ENCODE data around the gene PTK6.

The PTK6 gene

GRCh38 chr20:63532449-63532971 is 4.7 kb downstream of the PTK6 start:
- DNase-seq (ENCODE audit: low read depth in 3 of 3, low spot score in 1 of 3): no peak

DNA sequence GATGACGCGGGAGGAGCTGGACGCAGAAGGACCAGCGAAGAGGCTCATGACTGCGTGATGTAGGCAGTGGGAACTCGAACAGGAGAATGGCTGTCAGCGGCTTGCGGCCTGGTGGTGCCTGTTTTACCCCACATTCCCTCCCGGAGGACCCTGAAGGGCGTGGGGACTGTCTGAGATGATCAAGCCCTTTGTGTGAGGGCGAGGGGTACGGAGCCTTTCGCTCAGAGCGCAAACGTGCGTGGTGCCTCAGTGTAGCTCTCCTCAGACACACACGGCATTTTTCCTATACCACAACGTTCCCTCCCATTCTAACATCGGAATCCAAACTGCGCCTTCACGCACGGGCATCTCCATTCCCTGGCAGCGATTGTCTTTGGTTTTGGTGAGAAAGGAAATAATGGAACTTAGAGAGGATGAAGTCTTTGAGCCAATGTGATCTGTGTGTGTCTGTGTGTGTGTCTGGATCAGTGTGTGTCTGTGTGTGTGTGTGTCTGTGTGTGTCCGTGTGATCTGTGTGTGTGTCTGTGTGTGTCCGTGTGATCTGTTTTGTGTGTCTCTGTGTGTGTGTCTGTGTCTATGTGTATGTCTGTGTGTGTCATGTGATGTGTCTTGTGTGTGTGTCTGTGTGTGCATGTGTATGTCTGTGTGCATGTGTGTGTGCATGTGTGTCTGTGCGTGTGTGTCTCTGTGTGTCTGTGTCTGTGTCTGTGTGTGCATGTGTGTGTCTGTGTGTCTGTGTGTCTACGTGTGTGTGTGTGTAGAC is 5.3 kb downstream of the PTK6 start:
- no peak for DNase-seq (ENCODE audit: low read depth in 3 of 3, low spot score in 1 of 3)

- no peak for DNase-seq (ENCODE audit: low read depth in 3 of 3, low spot score in 1 of 3)
Measured at GRCh38 chr20:63530788-63531160, 6.4 kb downstream of the PTK6 start.

DNA sequence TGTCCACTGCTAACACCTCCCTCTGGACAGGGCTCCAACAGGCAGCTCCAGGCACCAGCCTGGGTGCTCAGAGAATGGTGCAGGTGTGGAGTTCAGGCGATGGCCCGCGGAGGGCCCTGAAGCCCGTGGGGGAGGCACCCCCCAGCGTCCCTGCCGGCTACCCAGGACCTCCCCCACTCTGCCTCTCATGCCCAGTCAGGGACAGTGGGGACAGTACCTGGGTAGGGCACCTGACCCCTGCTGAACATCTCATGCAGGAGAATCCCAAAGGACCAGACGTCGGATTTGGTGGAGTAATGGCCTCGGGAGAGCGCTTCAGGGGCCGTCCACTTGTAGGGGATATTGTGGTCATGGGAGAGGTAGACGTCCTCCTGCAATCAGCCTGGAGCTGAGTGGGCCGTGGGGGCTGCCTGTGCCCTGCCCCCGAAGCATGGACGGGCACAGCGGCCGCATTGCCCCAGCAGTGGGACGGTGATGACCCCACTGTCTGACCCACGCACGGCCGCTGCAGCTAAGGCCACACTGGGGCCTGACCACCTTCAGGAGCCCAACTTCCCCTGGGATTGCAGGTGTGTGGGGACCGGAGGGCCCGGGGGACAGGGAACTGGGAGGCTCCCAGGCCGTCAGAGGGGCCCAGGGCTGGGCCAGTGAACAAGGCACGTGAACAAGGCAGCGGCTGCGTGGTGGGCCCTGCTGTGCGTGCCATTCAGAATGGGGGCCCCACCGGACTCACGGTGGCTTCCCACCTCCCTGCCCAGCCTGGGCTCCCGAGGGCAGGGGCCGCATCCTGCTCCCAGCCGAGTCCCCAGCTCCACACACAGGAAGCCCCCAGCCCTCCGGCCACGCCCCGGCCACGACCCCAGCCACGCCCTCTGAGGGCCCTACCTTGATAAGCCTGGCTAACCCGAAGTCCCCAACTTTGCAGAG is 7.1 kb downstream of the PTK6 start:
- DNase-seq (ENCODE audit: low read depth in 3 of 3, low spot score in 1 of 3): no peak

DNA sequence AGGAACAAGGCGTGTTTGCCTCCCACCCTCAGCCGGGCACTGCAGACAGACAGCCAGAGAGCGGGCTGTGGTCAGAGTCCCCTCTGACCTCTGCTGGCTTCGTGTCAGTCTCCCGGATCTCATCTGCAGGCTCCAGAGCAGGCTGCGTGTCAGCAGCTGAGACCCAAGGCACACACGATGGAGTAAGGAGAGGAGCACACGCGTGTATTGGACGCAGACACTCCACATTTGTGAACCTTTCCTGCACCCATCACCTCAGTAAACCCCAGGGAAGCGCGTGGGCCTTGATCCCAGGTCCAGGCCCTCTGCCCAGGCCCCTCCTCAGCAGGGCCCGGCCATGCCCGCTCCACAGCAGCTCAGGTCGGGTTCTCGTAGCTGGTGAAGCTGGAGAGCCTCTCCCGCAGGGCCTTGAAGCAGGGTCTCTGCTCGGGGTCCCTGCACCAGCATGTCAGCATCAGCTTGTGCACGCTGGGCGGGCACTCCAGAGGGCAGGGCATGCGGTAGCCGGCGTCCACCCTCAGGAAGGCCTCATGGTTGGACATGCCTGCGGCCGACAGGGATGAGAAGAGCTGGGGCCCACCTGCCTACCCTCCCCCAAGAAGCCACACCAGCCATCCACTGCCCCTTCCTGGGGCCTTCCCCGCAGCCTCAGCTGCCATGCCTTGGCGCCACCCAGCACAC is 7.9 kb downstream of the PTK6 start:
- no peak for DNase-seq (ENCODE audit: low read depth in 3 of 3, low spot score in 1 of 3)

DNA sequence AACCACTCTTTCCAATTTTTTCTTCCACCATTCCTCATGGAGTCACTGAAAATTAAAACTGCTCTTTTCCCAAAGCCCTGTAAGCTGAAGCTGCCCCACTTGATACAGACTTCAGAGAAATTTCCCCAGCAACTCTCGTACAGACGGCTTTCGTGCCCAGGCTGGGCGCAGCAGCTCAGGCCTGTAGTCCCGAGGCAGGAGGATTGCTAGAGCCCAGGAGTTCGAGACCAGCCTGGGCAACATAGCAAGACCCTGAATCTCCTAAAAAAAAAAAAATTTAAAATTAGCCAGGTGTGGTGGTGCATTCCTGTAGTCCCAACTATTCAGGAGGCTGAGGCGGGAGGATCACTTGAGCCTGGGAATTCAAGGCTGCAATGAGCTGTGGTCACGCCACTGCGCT is 10.0 kb downstream of the PTK6 start:
- DNase-seq (ENCODE audit: low read depth in 3 of 3, low spot score in 1 of 3): no peak

GRCh38 chr20:63525971-63526370 is 11.2 kb downstream of the PTK6 start:
- DNase-seq (ENCODE audit: low read depth in 3 of 3, low spot score in 1 of 3): no peak

GRCh38 chr20:63525185-63525584 is 12.0 kb downstream of the PTK6 start:
- DNase-seq (ENCODE audit: low read depth in 3 of 3, low spot score in 1 of 3): no peak

DNA sequence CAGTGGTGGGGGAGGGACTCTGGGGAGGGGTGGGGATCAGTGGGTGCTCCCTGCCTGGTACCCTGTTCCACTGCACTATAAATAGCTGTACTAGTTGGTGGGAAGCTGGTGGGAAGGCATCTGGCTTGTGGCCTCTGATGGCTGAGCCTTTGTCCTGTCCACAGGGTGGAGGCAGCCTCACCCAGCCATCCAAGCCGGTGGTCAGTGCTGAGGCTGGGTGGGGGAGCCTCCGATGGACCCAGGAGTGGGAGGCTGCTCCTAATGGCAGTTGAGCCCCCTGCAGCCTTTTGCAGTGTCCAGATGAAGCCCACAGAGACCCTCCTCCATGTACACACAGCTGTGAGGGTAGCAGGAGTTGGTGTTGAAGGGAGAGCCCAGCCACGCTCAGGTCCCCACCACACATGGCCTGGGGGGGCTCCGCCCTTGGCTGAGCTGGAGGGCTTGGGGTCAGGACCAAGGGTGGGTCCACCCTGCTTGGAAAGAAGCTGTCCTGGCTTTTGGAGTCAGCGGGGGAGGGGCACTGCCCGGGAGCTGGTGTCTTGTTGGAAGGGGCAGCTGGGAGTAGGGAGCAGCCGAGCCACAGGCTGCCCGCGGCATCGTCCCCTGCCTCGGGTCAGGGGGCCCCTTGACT is 14.1 kb downstream of the PTK6 start:
- DNase-seq (ENCODE audit: low read depth in 3 of 3, low spot score in 1 of 3): no peak

- DNase-seq (ENCODE audit: low read depth in 3 of 3, low spot score in 1 of 3): no peak
Measured at GRCh38 chr20:63522091-63522868, 14.9 kb downstream of the PTK6 start.

DNA sequence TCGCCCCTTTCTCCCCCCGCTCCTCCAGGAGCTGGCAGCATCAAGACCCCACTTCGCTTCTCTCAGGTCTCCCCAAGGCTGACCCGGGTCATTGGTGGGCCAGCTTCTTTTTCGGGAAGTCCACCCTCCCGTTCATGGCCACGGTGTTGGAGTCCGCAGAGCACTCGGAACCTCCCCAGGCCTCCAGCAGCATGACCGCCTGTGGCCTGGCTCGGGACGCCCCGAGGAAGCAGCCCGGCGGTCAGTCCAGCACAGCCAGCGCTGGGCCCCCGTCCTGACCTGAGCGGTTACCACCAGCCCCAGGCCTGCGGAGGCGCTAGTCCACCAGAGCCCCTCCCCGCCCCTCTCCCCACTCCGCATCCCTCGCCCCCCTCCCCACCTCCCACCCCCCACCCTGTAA is 15.6 kb downstream of the PTK6 start:
- DNase-seq (ENCODE audit: low read depth in 3 of 3, low spot score in 1 of 3): no peak

- DNase-seq (ENCODE audit: low read depth in 3 of 3, low spot score in 1 of 3): peak in 2 of 3 donors; percentile 45 to 59
Measured at GRCh38 chr20:63520934-63521601, 16.1 kb downstream of the PTK6 start.

- DNase-seq (ENCODE audit: low read depth in 3 of 3, low spot score in 1 of 3): peak; percentile 70 to 86 (median 74)
Measured at GRCh38 chr20:63520504-63520933, 16.7 kb downstream of the PTK6 start, which contains the start of gene PPDPF. Gene PPDPF (plus strand): TSS chr20:63520765. CDS start chr20:63521309, 544 bp downstream.

GRCh38 chr20:63519668-63520503 is 17.3 kb downstream of the PTK6 start:
- DNase-seq (ENCODE audit: low read depth in 3 of 3, low spot score in 1 of 3): peak; percentile 30 to 41 (median 41)

- DNase-seq (ENCODE audit: low read depth in 3 of 3, low spot score in 1 of 3): no peak
Measured at GRCh38 chr20:63518946-63519667, 18.1 kb downstream of the PTK6 start.

- DNase-seq (ENCODE audit: low read depth in 3 of 3, low spot score in 1 of 3): no peak
Measured at GRCh38 chr20:63518351-63518861, 18.8 kb downstream of the PTK6 start.

GRCh38 chr20:63517376-63518309 is 19.5 kb downstream of the PTK6 start:
- DNase-seq (ENCODE audit: low read depth in 3 of 3, low spot score in 1 of 3): no peak

Measured in stimulated activated CD4-positive, alpha-beta T cell treated with anti-CD3 and anti-CD28 coated beads, TNF-alpha, amount 100 ng/mL, for 1 hour (primary cell).